Inflammatory macrophage treated with lipopolysaccharide for 1 hour (primary cell): Measurements from ENCODE around the gene RNF113A.
"Not testable (repeated sequence)": the region's sequence is repeated elsewhere in the genome, so short reads cannot be mapped to it uniquely, and the experiment has no call there.

Experiments used
- DNase-seq, 2 donors: peaks; one replicate each; pipeline ENCODE4 v3.0.0-alpha.2; 2020 to 2022

The RNF113A gene

GRCh38 chrX:119871599-119872395 is at the start of gene RNF113A, which contains the start of gene NDUFA1:
RNF113A (minus strand) TSS chrX:119871733; CDS start chrX:119871613, 120 bp downstream.
NDUFA1 (plus strand) TSS chrX:119871832; CDS start chrX:119871912, 80 bp downstream.
- peak; percentile 82 for DNase-seq

DNA sequence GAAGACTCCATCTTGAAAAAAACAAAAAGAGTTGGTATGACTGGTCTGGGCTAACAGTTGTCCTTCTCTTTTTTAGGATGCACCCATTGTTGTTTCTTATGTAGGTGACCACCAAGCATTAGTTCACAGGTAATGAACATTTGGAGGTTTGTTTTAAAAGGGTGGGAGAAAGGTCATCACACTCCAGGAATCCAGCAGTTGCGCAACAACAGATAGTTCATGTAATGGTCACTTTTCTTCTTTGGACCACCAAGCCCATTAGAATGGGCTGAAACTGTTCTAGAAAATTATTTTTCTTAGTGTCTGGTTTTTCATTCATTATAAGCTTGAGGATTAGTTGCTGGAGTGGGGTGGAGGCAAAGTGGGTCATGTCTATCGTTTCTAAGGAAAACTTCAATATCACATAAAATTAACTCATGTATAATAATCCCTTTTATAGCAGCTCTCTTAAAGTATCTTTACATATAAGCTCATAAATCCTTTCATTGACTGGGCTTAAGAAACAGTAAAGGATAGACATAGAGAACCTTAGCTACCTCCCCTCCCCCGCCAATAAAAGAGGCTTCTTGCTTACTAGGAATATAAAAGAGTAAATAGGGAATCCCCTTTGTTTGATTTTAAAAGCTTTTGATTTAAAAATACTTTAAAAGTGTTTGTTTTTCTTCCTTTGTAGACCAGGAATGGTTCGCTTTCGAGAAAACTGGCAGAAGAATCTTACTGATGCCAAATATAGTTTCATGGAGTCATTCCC is 48.5 kb upstream of the RNF113A start:
- DNase-seq = no peak

DNA sequence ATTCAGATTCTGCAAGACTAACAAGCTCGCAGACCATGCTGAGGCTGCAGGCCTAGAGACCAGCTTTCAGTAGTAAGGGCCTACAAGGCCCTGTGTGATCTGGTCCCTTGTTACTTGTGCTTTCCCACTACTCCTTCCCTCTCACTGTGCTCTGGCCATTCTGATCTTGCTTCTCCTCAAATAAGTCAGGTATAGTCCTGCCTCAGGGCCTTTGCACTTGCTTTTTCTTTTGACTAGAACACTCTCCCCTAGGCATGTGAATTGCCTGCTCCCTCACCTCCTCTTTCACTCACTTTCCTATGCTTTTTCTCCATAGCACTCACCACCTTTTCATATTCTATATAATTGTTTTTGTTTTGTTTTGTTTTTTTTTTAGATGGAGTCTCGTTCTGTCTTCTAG is 46.3 kb upstream of the RNF113A start:
- DNase-seq = no peak

DNA sequence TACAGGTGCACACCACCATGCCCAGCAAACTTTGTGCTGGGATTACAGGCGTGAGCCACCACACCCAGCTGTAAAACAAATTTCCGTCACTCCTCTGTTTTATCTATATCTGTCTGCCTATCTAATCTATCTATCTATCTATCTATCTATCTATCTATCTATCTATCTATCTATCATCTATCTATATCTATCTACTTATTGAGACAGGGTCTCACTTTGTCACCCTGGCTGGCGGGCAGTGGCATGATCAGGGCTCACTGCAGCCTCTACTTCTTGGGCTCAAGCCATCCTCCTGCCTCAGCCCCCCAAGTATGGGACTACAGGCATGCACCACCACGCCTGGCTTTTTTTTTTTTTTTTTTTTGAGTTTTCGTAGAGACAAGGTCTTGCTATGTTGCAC is 44.8 kb upstream of the RNF113A start:
- DNase-seq = no peak

DNA sequence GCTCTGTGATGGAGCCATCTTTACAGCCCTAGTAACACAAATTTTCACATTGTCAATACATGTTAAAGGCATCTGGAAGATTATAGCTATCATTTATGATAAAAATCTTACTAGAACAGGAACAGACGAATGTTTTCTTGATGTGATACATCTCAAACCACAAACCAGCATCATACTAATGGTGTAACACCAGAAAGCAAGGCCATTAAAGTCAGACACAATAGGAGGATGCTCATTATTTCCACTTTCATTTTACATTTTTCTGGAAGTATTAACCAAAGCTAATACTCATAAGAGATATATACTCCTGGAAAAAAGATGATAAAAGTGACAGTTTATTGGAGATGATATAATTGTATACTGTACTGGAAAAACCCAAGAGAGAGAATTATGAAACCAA is 29.4 kb upstream of the RNF113A start:
- peak in 1 of 2 donors; percentile 6 for DNase-seq

- DNase-seq = peak; percentile 72 to 84
Measured at GRCh38 chrX:119899125-119899524, 27.6 kb upstream of the RNF113A start.

- no peak for DNase-seq
Measured at GRCh38 chrX:119895843-119896326, 24.4 kb upstream of the RNF113A start, which contains the start of gene AKAP14. AKAP14 (plus strand) TSS chrX:119895893; CDS start chrX:119903224, 7,331 bp downstream.

GRCh38 chrX:119891961-119892692 is 20.6 kb upstream of the RNF113A start:
- DNase-seq = not testable (repeated sequence)

GRCh38 chrX:119890626-119891025 is 19.1 kb upstream of the RNF113A start:
- DNase-seq = not testable (repeated sequence)

DNA sequence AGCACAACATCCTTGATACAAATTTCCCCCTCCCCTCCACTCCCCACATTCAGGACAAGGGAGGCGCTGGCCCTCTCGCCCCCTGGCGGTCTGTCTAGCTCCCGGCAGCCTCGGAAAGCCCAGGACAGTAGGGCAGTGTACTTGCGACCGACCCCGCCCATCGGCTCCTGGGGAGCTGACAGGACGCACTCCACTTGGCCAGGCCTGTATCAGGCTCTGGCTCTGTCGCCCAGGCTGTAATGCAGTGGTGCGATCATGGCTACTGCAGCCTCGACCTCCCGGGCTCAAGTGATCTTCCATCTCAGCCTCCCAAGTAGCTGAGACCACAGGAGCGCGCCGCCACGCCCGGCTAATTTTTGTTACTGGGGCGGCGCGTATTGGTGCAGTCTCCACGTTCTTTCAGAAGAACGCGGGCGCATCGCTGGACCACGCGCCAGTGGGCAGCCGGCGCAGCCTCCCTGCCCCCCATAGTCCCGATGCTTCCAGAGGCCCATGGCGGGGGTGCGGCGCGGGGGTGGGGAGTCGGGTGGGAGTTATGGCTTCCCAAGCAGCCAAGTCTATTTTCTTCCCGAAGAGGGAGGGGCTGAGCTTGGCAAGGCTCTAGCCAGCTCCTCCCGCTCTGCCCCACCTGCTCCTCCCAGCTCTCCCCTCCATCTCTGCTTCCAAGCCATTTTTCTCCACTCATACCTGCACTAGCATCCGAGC is 16.3 kb upstream of the RNF113A start:
- peak; percentile 49 to 63 for DNase-seq

GRCh38 chrX:119885554-119886428 is 14.3 kb upstream of the RNF113A start:
- DNase-seq = peak; percentile 2 to 31

GRCh38 chrX:119880552-119881437 is 9.3 kb upstream of the RNF113A start:
- peak; percentile 33 to 35 for DNase-seq

GRCh38 chrX:119880076-119880475 is 8.5 kb upstream of the RNF113A start:
- DNase-seq = no peak

GRCh38 chrX:119878740-119879139 is 7.2 kb upstream of the RNF113A start:
- DNase-seq = no peak

GRCh38 chrX:119871245-119871598 is 311 bp downstream of the RNF113A start:
- no peak for DNase-seq

DNA sequence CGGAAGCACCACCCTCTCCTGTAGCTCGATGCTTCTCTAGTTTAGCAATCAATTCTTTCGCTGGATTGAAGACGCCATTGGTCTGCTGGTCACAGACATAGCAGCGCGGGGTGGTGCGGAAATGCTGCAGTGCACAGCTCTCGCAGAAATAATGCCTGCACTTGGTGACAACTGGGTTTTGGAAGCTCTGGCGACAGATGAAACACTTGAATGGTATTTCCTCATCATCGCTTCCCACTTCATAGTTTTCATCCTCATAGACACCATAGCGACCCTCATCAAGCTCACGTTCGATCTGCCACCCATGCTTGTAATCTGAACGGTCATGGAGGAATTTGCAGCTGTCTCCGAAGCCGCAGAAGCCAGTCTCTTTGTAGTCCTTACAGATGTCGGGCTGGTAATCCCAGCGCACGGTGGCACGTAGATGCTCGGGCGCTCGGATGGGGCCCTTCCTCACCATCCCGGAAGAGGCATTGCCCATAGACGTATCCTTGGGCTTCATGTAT is 854 bp downstream of the RNF113A start:
- DNase-seq = peak in 1 of 2 donors; percentile 25

- no peak for DNase-seq
Measured at GRCh38 chrX:119853444-119853843, 18.1 kb downstream of the RNF113A start.

- peak; percentile 93 to 97 for DNase-seq
Measured at GRCh38 chrX:119852382-119853353, 18.9 kb downstream of the RNF113A start, which contains the start of gene UPF3B. UPF3B (minus strand) TSS chrX:119852963; CDS start chrX:119852928, 35 bp downstream.

DNA sequence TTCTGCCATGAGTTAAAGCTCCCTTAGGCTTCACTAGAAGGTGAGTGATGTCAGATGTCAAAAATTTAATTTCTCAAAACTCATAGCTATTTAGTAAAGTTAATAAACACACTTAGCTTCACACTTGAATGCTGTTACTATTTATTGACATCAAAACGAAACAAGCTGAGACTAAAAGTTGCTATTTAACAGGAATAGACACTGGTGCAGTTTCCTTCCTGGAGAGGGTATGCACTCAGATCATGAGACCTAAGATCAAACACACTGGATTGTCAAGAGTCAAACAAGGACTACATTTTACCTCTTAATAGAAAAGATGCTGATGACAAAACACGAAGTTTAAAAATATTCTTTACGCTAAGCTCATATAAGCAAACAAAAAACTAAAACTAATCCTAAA is 37.6 kb downstream of the RNF113A start:
- no peak for DNase-seq
